Measurements from ENCODE around the gene ADORA2A.

Gene ADORA2A

DNA sequence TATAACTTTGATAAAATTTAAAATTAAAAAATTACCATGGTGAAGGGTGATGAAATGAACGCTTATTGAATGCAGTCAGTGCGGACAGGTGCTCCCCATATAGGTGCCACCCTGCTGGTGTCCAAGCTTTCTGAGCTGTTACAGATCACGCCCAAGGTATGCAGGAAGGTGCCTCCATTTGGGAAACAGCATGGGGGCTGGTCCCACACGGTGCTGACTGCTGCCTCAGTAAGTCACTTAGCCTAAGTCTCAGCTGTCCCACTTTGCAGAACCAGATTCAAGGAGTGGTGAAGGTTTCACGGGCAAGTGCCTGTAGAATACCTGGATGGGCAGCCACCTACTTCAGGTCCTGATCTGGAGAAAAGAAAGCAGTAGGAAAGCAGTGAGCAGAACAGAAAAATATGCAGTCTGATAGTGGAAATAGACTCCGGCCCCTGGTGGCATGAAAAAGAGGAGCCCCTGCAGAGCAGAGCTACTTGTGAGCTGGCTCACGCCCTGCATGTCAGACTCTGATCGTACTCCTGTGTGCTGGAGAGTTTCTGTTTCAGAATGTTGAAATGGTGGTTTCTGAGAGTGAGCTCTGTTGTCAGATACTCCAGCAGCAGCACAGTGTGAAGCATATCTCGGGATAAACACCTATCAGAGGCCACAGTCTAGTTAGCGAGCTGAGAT lies 33.2 kb downstream of the ADORA2A start:
- TF ChIP-seq, protein P1, sequence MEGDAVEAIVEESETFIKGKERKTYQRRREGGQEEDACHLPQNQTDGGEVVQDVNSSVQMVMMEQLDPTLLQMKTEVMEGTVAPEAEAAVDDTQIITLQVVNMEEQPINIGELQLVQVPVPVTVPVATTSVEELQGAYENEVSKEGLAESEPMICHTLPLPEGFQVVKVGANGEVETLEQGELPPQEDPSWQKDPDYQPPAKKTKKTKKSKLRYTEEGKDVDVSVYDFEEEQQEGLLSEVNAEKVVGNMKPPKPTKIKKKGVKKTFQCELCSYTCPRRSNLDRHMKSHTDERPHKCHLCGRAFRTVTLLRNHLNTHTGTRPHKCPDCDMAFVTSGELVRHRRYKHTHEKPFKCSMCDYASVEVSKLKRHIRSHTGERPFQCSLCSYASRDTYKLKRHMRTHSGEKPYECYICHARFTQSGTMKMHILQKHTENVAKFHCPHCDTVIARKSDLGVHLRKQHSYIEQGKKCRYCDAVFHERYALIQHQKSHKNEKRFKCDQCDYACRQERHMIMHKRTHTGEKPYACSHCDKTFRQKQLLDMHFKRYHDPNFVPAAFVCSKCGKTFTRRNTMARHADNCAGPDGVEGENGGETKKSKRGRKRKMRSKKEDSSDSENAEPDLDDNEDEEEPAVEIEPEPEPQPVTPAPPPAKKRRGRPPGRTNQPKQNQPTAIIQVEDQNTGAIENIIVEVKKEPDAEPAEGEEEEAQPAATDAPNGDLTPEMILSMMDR (IDR thresholded peaks at IDR 0.05) = no peak
- Histone ChIP-seq H3K4me1 (peaks cover 0 to 4% (median 2%) of the 10 kb centered on the region in 4 donors), H3K9me3 (no peaks in the 10 kb centered on the region)

DNA sequence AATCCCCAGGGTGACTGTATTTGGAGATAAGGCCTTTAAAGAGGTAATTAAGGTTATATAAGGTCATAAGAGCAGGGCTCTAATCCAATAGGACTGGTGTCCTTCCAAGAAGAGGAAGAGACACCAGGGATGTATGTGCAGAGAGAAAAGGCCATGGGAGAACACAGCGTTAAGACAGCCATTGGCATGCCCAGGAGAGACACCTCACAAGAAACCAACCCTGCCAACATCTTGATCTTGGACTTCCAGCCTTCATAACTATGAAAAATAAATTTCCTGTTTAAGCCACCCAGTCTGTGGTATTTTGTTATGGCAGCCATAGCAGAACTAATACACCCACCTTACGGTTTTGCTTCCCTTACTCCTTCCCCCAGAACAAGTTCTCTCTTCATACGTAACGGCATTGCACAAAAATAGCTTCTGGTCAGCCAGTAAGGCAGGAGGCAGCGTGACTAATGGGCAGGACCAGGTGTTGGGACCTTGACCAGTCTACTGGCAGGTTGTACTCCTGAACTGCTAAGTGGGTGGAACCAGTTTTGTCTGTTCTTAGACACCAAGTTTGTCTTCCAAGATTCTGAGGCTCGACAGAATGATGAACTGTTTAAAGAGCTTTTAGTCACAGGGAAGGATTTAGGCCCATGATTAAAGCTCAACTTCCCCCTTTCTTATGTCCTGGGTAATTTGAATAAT lies 35.8 kb downstream of the ADORA2A start:
- TF ChIP-seq, protein P1 (IDR thresholded peaks at IDR 0.05) = no peak
- no peaks in the 10 kb centered on the region for H3K9me3 ChIP-seq
- DNase-seq = no peak
- intact Hi-C loops (cut with DNase I; ENCODE audit: low total_unique reads) = no loop called here
- H3K27ac ChIP-seq = no peak overlapping the region
- no peaks in the 10 kb centered on the region for H3K27me3 ChIP-seq
- H3K36me3 ChIP-seq = no peaks in the 10 kb centered on the region
- peaks cover 0 to 24% (median 16%) of the 10 kb centered on the region in 4 donors for H3K4me1 ChIP-seq
- no peak overlapping the region for H3K4me3 ChIP-seq

More for the DNA sequence above, 33.2 kb downstream of the ADORA2A start:
- Histone ChIP-seq H3K27me3 (no peaks in the 10 kb centered on the region), H3K4me3 (no peak overlapping the region), H3K27ac (no peak overlapping the region), H3K36me3 (no peaks in the 10 kb centered on the region)
- no peak for DNase-seq
- intact Hi-C loops (cut with DNase I; ENCODE audit: low total_unique reads) = no loop called here

GRCh38 chr22:24465566-24465965 lies 38.2 kb downstream of the ADORA2A start:
- intact Hi-C loops (cut with DNase I; ENCODE audit: low total_unique reads) = no loop called here
- no peak for DNase-seq
- Histone ChIP-seq H3K27me3 (no peaks in the 10 kb centered on the region), H3K4me1 (peaks cover 0 to 25% (median 15%) of the 10 kb centered on the region in 4 donors), H3K9me3 (no peaks in the 10 kb centered on the region), H3K27ac (peak overlapping the region in 1 of 2 donors; percentile 50), H3K4me3 (no peak overlapping the region), H3K36me3 (no peaks in the 10 kb centered on the region)
- TF ChIP-seq, protein P1 (IDR thresholded peaks at IDR 0.05) = no peak

DNA sequence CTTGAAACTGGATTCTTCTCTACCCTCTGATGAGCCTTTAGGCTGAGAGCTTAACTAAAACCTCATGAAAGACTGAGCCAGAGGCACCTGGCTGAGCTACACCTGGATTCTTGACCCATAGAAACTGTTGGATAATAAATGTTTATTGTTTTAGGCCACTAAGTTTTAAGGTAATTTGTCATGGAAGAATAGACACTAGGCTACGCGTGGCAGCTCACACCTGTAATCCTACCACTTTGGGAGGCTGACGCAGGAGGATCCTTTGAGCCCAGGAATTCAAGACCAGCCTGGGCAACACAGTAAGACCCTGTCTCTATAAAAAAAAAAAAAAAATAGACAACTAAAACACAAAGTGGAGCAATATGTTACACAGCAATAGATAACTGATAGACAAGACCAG lies 38.6 kb downstream of the ADORA2A start:
- Histone ChIP-seq H3K4me3 (no peak overlapping the region), H3K36me3 (no peaks in the 10 kb centered on the region), H3K9me3 (no peaks in the 10 kb centered on the region), H3K27ac (peak overlapping the region; percentile 50 to 55), H3K27me3 (no peaks in the 10 kb centered on the region), H3K4me1 (peaks cover 0 to 29% (median 16%) of the 10 kb centered on the region in 4 donors)
- intact Hi-C loops (cut with DNase I; ENCODE audit: low total_unique reads) = no loop called here
- DNase-seq = no peak
- TF ChIP-seq, protein P1 (IDR thresholded peaks at IDR 0.05) = no peak

DNA sequence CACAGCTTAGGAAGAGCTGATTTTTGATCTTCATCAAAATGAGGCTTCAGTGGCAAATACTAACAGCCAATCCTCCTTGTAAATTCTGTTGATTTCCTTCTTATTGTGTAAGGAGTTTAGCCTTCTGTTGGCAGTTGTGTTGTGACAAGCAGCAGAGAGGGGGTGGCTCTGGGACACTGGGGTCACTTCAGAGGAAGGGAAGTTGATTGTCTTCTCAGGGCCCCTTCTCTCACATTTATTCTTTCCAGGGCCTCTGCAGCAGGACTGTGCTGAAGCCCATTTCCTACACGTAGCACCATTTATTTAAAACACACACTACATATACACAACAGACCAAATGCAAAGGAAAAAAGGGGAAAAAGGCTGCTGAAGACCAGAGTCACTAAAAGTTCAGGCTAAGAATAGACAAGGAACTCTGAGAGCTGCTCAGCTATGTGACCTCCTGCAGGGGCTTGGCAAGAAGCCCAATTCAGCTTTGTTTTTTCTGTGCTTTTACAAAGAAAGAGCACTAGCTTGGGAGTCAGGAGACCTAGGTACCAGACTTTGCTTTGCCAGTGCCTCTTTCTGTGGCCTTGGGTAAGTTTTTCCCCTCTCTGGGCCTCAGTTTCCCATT lies 39.4 kb downstream of the ADORA2A start:
- intact Hi-C loops (cut with DNase I; ENCODE audit: low total_unique reads) = no loop called here
- DNase-seq = peak in 1 of 2 donors; percentile 30
- peaks cover 0 to 38% (median 23%) of the 10 kb centered on the region in 4 donors for H3K4me1 ChIP-seq

More for the DNA sequence above, 39.4 kb downstream of the ADORA2A start:
- TF ChIP-seq, protein P1 (IDR thresholded peaks at IDR 0.05) = no peak
- Histone ChIP-seq H3K27ac (peak overlapping the region; percentile 50 to 55), H3K27me3 (no peaks in the 10 kb centered on the region), H3K4me3 (no peak overlapping the region), H3K36me3 (no peaks in the 10 kb centered on the region), H3K9me3 (no peaks in the 10 kb centered on the region)

All from tibial artery (tissue), 4 donors.